ENCODE measurements around the gene KSR1.

GRCh38 chr17:27573548-27573947 lies 117.3 kb downstream of the KSR1 start:
- TF ChIP-seq POLR2A (IDR thresholded peaks at IDR 0.05): no peak
- TF ChIP-seq CTCF (IDR thresholded peaks at IDR 0.05): no peak

Measured in breast epithelium (tissue), 3 donors.